SK-N-SH (cell line): Measurements from ENCODE around the gene ANKRD31.

Experiments used
- EZH2phosphoT487 ChIP-seq: fragments of 200-600 bp; sonication (generic); IDR thresholded peaks from 2 replicates; pipeline ENCODE4 v1.6.1; 2017; ENCODE audit warnings: low read depth, mixed run types, mild to moderate bottlenecking, antibody characterized with exemption, moderate library complexity, borderline replicate concordance
- FOXJ3 ChIP-seq: sonication (generic); formaldehyde crosslinking; IDR thresholded peaks from 2 replicates; pipeline ENCODE4 v1.5.1; 2020; ENCODE audit warnings: mild to moderate bottlenecking, missing genetic modification reagents
- GABPA ChIP-seq: IDR thresholded peaks from 2 replicates; pipeline ENCODE4 v1.4.0; 2012; ENCODE audit warnings: low read depth, mild to moderate bottlenecking
- NRF1 ChIP-seq: IDR thresholded peaks from 2 replicates; pipeline ENCODE4 v1.6.1; 2012; ENCODE audit warnings: low read depth, mild to moderate bottlenecking, low read length
- POLR2AphosphoS5 ChIP-seq: IDR thresholded peaks from 2 replicates; pipeline ENCODE4 v1.6.1; 2012; ENCODE audit warnings: low read depth, low read length
- RAD21 ChIP-seq: IDR thresholded peaks from 2 replicates; pipeline ENCODE4 v1.6.1; 2012; ENCODE audit warnings: mild to moderate bottlenecking, low read length
- RFX5 ChIP-seq: IDR thresholded peaks from 2 replicates; pipeline ENCODE4 v1.6.1; 2012; ENCODE audit warnings: mild to moderate bottlenecking, improper control_type of control experiment, low read length
- SMC3 ChIP-seq: IDR thresholded peaks from 2 replicates; pipeline ENCODE4 v1.6.1; 2012; ENCODE audit warnings: low read depth, low read length, improper control_type of control experiment
- TAF1 ChIP-seq: IDR thresholded peaks from 2 replicates; pipeline ENCODE4 v1.6.1; 2012; ENCODE audit warnings: low read depth, mild to moderate bottlenecking, low read length, moderate library complexity, borderline replicate concordance
- TCF12 ChIP-seq: IDR thresholded peaks from 2 replicates; pipeline ENCODE4 v1.4.0; 2012
- TF ChIP-seq, protein P1 (sequence below): fragments of 200-600 bp; sonication (generic); IDR thresholded peaks from 2 replicates; pipeline ENCODE4 v1.6.1; 2017; ENCODE audit warnings: antibody characterized with exemption, mild to moderate bottlenecking, moderate library complexity
- TF ChIP-seq, protein P2 (sequence below): IDR thresholded peaks from 2 replicates; pipeline ENCODE4 v1.6.1; 2012; ENCODE audit warnings: mild to moderate bottlenecking, low read depth, low read length, moderate library complexity

DNA sequence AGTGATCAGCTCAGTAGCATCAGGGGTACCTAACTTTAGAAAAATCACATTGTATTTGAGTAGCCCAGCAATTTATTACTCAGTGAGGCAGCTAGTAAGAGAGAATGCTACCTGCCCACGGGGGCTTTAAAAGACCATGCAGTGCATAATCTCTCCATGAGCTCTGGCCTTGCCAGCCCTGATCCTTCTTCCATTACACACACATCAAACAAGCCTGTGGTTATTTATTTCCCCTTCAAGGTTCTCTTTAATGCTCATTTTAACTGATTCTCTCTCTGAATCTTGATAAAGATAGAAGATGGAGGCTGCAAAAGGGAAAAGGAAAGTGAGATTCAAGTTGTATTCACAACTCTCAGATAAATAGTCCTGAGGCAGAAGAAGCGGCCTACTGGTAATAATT, 22.3 kb downstream of the ANKRD31 start:
- TF ChIP-seq GABPA: no peak
- TF ChIP-seq FOXJ3: no peak
- TF ChIP-seq TCF12: no peak
- TF ChIP-seq, protein P1, sequence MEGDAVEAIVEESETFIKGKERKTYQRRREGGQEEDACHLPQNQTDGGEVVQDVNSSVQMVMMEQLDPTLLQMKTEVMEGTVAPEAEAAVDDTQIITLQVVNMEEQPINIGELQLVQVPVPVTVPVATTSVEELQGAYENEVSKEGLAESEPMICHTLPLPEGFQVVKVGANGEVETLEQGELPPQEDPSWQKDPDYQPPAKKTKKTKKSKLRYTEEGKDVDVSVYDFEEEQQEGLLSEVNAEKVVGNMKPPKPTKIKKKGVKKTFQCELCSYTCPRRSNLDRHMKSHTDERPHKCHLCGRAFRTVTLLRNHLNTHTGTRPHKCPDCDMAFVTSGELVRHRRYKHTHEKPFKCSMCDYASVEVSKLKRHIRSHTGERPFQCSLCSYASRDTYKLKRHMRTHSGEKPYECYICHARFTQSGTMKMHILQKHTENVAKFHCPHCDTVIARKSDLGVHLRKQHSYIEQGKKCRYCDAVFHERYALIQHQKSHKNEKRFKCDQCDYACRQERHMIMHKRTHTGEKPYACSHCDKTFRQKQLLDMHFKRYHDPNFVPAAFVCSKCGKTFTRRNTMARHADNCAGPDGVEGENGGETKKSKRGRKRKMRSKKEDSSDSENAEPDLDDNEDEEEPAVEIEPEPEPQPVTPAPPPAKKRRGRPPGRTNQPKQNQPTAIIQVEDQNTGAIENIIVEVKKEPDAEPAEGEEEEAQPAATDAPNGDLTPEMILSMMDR: no peak
- no peak for TF ChIP-seq POLR2AphosphoS5
- no peak for TF ChIP-seq RAD21
- TF ChIP-seq EZH2phosphoT487: no peak
- no peak for TF ChIP-seq RFX5
- no peak for TF ChIP-seq TAF1
- TF ChIP-seq SMC3: no peak
- TF ChIP-seq, protein P2, sequence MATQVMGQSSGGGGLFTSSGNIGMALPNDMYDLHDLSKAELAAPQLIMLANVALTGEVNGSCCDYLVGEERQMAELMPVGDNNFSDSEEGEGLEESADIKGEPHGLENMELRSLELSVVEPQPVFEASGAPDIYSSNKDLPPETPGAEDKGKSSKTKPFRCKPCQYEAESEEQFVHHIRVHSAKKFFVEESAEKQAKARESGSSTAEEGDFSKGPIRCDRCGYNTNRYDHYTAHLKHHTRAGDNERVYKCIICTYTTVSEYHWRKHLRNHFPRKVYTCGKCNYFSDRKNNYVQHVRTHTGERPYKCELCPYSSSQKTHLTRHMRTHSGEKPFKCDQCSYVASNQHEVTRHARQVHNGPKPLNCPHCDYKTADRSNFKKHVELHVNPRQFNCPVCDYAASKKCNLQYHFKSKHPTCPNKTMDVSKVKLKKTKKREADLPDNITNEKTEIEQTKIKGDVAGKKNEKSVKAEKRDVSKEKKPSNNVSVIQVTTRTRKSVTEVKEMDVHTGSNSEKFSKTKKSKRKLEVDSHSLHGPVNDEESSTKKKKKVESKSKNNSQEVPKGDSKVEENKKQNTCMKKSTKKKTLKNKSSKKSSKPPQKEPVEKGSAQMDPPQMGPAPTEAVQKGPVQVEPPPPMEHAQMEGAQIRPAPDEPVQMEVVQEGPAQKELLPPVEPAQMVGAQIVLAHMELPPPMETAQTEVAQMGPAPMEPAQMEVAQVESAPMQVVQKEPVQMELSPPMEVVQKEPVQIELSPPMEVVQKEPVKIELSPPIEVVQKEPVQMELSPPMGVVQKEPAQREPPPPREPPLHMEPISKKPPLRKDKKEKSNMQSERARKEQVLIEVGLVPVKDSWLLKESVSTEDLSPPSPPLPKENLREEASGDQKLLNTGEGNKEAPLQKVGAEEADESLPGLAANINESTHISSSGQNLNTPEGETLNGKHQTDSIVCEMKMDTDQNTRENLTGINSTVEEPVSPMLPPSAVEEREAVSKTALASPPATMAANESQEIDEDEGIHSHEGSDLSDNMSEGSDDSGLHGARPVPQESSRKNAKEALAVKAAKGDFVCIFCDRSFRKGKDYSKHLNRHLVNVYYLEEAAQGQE: no peak
- TF ChIP-seq NRF1: no peak
